ENCODE measurements around the gene SYNM. TPM values are rescaled to one million over a fixed set of nuclear protein-coding genes. Genes with fewer than 3 reads are reported as not detected.
"Not testable (repeated sequence)": the region's sequence is repeated elsewhere in the genome, so short reads cannot be mapped to it uniquely, and the experiment has no call there.

SYNM gene, protein sequence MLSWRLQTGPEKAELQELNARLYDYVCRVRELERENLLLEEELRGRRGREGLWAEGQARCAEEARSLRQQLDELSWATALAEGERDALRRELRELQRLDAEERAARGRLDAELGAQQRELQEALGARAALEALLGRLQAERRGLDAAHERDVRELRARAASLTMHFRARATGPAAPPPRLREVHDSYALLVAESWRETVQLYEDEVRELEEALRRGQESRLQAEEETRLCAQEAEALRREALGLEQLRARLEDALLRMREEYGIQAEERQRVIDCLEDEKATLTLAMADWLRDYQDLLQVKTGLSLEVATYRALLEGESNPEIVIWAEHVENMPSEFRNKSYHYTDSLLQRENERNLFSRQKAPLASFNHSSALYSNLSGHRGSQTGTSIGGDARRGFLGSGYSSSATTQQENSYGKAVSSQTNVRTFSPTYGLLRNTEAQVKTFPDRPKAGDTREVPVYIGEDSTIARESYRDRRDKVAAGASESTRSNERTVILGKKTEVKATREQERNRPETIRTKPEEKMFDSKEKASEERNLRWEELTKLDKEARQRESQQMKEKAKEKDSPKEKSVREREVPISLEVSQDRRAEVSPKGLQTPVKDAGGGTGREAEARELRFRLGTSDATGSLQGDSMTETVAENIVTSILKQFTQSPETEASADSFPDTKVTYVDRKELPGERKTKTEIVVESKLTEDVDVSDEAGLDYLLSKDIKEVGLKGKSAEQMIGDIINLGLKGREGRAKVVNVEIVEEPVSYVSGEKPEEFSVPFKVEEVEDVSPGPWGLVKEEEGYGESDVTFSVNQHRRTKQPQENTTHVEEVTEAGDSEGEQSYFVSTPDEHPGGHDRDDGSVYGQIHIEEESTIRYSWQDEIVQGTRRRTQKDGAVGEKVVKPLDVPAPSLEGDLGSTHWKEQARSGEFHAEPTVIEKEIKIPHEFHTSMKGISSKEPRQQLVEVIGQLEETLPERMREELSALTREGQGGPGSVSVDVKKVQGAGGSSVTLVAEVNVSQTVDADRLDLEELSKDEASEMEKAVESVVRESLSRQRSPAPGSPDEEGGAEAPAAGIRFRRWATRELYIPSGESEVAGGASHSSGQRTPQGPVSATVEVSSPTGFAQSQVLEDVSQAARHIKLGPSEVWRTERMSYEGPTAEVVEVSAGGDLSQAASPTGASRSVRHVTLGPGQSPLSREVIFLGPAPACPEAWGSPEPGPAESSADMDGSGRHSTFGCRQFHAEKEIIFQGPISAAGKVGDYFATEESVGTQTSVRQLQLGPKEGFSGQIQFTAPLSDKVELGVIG (N-terminal part only)
- total RNA-seq (1 to 10 TPM; 1.1 TPM), polyA plus RNA-seq (under 1 TPM in 2 of 3 donors, not detected in 1; 0.08 to 0.54 TPM), total RNA-seq (0 to 2.2 (median 0.43) reads per million in 6 experiments)

DNA sequence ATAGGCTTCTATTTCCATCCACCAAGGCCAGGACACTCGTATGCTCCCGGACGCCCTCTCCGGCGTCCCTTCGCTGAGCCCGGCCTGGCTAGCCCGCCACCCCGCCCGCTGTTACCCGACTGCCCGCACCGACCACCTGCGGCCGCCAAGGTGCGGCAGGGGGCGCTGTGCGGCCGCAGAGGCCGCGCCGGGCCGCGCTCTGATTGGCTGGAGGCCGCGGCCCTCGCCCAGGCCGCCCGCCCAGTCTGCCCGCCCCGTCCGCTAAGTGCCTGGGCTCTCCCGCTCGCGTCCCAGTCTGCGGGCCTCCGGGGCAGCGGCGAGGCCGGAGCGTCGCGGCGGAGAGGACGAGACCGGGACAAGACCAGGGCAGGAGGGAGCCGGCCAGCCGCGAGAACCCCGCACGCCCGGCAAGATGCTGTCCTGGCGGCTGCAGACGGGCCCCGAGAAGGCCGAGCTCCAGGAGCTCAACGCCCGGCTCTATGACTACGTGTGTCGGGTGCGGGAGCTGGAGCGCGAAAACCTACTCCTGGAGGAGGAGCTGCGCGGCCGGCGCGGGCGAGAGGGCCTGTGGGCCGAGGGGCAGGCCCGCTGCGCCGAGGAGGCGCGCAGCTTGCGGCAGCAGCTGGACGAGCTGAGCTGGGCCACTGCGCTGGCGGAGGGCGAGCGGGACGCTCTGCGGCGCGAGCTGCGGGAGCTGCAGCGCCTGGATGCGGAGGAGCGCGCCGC, at the start of gene SYNM:
Gene SYNM (plus strand): TSS at position 293 of the 726 bp plus-strand sequence. CDS start 120 bp downstream, at position 413.
- Mint-ChIP-seq H3K4me3 (peak within 1 kb of the TSS; percentile 9 to 75 (median 52)), H3K9me3 (no peaks in the 10 kb centered on the region), H3K36me3 (no peaks in the 10 kb centered on the region), H3K4me1 (peaks cover 4 to 12% (median 11%) of the 10 kb centered on the region in 4 donors), H3K27me3 (peaks cover 20 to 53% (median 43%) of the 10 kb centered on the region in 5 donors), H3K27ac (no peak within 1 kb of the TSS)
- POLR2A ChIA-PET = no interaction called here
- DNase-seq = peak in 2 of 10 donors; percentile 7 to 42
- peak; percentile 26 to 55 for ATAC-seq

GRCh38 chr15:99055555-99056134, 49.2 kb upstream of the SYNM start:
- no peak for DNase-seq
- H3K27me3 Mint-ChIP-seq = peaks cover 11 to 46% (median 25%) of the 10 kb centered on the region in 5 donors
- no peak for ATAC-seq
- H3K27ac Mint-ChIP-seq = no peak overlapping the region
- no peaks in the 10 kb centered on the region for H3K36me3 Mint-ChIP-seq
- POLR2A ChIA-PET = no interaction called here
- H3K4me3 Mint-ChIP-seq = no peak overlapping the region
- H3K9me3 Mint-ChIP-seq = no peaks in the 10 kb centered on the region
- peaks cover 5 to 18% (median 16%) of the 10 kb centered on the region in 4 donors for H3K4me1 Mint-ChIP-seq

- POLR2A ChIA-PET = interaction anchor here (1.0 kb wide), 1 partner anchor 175 kb away, joined by 3 read pairs; no protein-coding TSS in a partner anchor
- peaks cover 5 to 16% (median 14%) of the 10 kb centered on the region in 4 donors for H3K4me1 Mint-ChIP-seq
- peaks cover 19 to 60% (median 37%) of the 10 kb centered on the region in 5 donors for H3K27me3 Mint-ChIP-seq
- no peaks in the 10 kb centered on the region for H3K36me3 Mint-ChIP-seq
- no peak overlapping the region for H3K4me3 Mint-ChIP-seq
- no peaks in the 10 kb centered on the region for H3K9me3 Mint-ChIP-seq
- ATAC-seq = no peak
- no peak overlapping the region for H3K27ac Mint-ChIP-seq
- DNase-seq = no peak
Observed at GRCh38 chr15:99057020-99057419, 47.9 kb upstream of the SYNM start.

DNA sequence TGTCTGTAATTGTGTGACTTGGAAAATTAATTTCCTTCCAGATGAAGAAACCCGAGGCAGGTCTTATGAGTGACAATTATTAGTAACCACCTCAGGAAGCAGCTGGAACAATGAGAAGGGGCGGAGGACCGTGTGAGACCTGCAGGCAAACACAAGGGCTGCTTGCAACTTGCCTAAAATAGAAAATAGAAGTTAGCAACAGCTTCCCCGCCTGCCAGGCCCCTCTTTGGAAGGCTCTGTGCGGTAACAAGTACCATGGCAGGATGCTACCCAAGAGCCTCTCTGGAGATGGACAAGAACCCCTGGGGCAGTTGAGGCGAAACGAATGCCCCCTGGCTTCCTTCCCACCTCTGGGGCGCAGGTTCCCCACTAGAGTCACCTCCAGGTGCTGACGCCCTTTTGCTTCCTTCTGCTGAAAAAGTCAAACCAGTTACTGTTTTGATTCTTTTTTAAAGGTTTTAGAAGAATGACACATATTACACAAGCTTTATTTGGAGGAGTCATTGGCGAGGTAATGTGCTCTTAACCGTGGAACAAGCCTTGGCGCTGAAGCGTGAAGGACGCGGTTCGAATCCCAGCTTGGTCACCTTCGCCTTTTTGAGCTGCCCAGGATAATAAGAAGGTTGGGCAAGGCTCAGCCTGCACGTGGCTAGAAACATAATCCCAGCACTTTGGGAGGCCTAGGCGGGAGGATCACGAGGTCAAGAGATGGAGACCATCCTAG, 47.0 kb upstream of the SYNM start:
- peaks cover 2 to 11% (median 9%) of the 10 kb centered on the region in 4 donors for H3K4me1 Mint-ChIP-seq
- H3K27ac Mint-ChIP-seq = peak overlapping the region in 2 of 10 donors; percentile 6 to 75
- peak overlapping the region; percentile 58 to 81 (median 70) for H3K4me3 Mint-ChIP-seq
- no peak for DNase-seq
- ATAC-seq = no peak
- no peaks in the 10 kb centered on the region for H3K9me3 Mint-ChIP-seq
- peaks cover 22 to 61% (median 41%) of the 10 kb centered on the region in 5 donors for H3K27me3 Mint-ChIP-seq
- H3K36me3 Mint-ChIP-seq = no peaks in the 10 kb centered on the region
- POLR2A ChIA-PET = interaction anchor here (1.0 kb wide), 1 partner anchor 176 kb away, joined by 3 read pairs; no protein-coding TSS in a partner anchor

- Mint-ChIP-seq H3K4me1 (peaks cover 2 to 11% (median 9%) of the 10 kb centered on the region in 4 donors), H3K36me3 (no peaks in the 10 kb centered on the region), H3K27me3 (peaks cover 21 to 61% (median 39%) of the 10 kb centered on the region in 5 donors), H3K9me3 (no peaks in the 10 kb centered on the region), H3K4me3 (peak overlapping the region; percentile 58 to 81 (median 70)), H3K27ac (peak overlapping the region in 1 of 10 donors; percentile 75)
- ATAC-seq (peak in 1 of 2 donors; percentile 20), DNase-seq (no peak)
- POLR2A ChIA-PET = no interaction called here
Observed at GRCh38 chr15:99058421-99058870, 46.4 kb upstream of the SYNM start.

DNA sequence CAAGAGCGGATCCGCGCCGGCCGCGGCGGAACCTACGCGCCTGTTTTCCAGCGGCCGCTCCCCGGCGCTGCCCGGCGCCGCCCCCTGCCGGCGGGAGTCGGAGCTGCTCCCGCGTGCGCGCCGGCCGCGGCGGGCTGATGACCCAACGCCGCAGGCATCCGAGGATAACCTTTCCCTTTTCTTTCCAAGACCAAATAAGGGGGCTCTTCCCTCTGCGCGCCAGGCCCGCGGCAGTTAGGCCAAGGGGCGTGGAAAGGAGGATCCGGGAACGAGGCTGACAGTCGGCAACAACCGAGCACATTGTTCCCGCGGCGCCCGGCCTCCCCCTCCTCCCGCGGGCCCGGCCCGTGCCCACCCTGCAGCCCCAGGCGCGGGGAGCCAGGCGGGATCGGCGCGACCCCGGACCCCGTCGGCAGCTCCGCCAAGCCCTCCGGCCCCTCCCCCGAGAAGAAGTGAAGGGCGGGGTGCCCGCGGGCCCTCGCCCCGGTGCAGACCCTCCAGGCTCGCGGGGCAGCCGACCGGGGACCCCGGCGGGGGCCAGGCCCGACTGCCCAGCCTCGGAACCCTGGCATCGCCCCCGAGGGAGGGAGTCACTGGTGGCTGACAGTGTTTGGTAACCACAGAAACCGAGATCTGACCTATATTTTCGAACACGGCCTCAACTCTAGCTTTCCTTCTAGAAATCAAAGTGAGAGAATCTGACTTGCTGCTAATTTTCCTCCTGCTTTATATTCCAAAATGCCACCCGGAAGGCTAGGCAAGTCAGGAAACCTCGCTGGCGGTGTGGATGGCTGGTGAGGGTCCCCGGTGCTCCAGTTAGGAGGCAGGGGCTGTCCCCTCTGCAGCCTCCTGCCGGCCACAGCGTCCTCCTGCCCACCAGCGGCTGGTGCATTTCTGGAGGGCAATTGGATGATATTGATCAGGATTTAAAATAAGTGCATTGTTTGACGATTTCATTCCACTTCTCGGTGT, 45.6 kb upstream of the SYNM start:
- Mint-ChIP-seq H3K36me3 (no peaks in the 10 kb centered on the region), H3K4me3 (peak overlapping the region; percentile 33 to 79 (median 68))
- POLR2A ChIA-PET = no interaction called here

DNA sequence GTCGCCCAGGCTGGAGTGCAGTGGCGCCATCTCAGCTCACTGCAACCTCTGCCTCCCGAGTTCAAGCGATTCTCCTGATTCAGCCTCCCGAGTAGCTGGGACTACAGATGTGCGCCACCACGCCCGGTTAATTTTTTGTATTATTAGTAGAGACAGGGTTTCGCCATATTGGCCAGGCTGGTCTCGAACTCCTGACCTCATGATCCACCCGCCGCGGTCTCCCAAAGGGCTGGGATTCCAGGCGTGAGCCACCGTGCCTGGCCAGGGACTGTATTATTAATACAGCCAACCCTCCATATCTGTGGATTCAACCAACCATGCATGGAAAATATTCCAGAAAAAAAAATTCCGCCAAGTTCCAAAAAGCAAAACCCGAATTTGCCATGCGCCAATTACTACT, 44.7 kb upstream of the SYNM start:
- H3K4me3 Mint-ChIP-seq = peak overlapping the region in 6 of 10 donors; percentile 34 to 73 (median 54)
- H3K4me1 Mint-ChIP-seq = peaks cover 2 to 11% (median 9%) of the 10 kb centered on the region in 4 donors
- H3K9me3 Mint-ChIP-seq, POLR2A ChIA-PET, H3K36me3 Mint-ChIP-seq, ATAC-seq, H3K27ac Mint-ChIP-seq, DNase-seq: not testable (repeated sequence)
- peaks cover 22 to 70% (median 38%) of the 10 kb centered on the region in 5 donors for H3K27me3 Mint-ChIP-seq

More for the DNA sequence above, 45.6 kb upstream of the SYNM start:
- DNase-seq = peak in 8 of 10 donors; percentile 7 to 59 (median 36)
- peak; percentile 64 to 75 for ATAC-seq
- H3K27me3 Mint-ChIP-seq = peaks cover 21 to 66% (median 38%) of the 10 kb centered on the region in 5 donors
- H3K27ac Mint-ChIP-seq = no peak overlapping the region
- peaks cover 2 to 11% (median 9%) of the 10 kb centered on the region in 4 donors for H3K4me1 Mint-ChIP-seq
- H3K9me3 Mint-ChIP-seq = no peaks in the 10 kb centered on the region

DNA sequence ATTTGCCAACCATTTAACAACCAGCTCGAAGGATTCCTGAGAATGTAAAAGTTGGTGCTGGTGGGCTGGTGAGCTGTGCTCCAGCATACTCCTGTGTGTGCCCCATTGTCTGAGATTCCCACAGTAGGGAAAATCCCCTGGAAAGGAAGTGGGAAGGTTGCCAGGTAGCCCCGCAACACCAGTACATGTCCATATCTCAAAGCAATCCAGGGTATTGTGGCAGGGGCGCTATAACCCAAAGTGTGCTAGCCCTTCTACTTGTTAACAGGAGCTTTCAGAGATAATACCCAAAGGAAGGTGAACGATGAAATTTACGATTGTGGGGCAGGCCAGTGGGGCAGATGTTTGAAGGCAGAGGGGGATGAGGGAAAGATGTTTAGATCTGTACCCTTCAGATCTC, 42.7 kb upstream of the SYNM start:
- Mint-ChIP-seq H3K27me3 (peaks cover 20 to 66% (median 34%) of the 10 kb centered on the region in 5 donors), H3K4me3 (no peak overlapping the region), H3K4me1 (peaks cover 2 to 11% (median 9%) of the 10 kb centered on the region in 4 donors), H3K27ac (peak overlapping the region in 1 of 10 donors; percentile 40), H3K36me3 (no peaks in the 10 kb centered on the region), H3K9me3 (no peaks in the 10 kb centered on the region)
- POLR2A ChIA-PET = interaction anchor here (0.5 kb wide), 1 partner anchor 544 kb away, joined by 3 read pairs; no protein-coding TSS in a partner anchor
- DNase-seq (no peak), ATAC-seq (no peak)

DNA sequence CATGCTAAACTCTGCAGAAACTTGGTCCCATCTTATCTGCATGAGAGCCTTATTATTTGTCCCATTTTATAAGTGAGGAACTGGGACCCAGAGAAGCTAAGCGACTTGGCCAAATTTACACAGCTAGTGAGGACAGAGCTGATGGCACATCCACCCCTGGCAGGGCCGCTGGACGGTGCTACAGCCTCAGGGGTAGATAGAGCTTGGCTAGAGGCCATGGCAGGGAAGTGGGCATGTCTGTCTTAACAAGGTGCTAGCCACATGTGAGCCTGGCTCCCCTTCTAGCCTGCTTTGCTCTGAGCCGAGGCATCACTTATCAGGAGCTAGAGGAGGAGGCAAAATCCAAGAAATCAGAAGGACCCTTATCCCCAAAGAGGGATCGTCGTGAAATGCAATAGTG, 36.7 kb upstream of the SYNM start:
- H3K4me3 Mint-ChIP-seq = no peak overlapping the region
- no peak overlapping the region for H3K27ac Mint-ChIP-seq
- POLR2A ChIA-PET = interaction anchor here (0.6 to 0.7 kb wide), 2 partner anchors 182 to 474 kb away, joined by 3 to 4 read pairs; no protein-coding TSS in a partner anchor
- DNase-seq = no peak
- H3K36me3 Mint-ChIP-seq = no peaks in the 10 kb centered on the region
- no peak for ATAC-seq
- H3K9me3 Mint-ChIP-seq = no peaks in the 10 kb centered on the region
- peaks cover 0 to 17% (median 4%) of the 10 kb centered on the region in 5 donors for H3K27me3 Mint-ChIP-seq
- no peaks in the 10 kb centered on the region for H3K4me1 Mint-ChIP-seq
